Heart left ventricle (tissue), 16 donors: ENCODE results near the gene SNRPE. TPM values are rescaled to one million over a fixed set of nuclear protein-coding genes. Genes with fewer than 3 reads are reported as not detected.

Source experiments
- ATAC-seq, 4 donors: fragments of 200-7000 bp; cut with Tn5 transposase; one replicate each; pipeline ENCODE4 v1.9.1; 2020 to 2022; ENCODE audit warnings: moderate library complexity in 4 of 4, mild to moderate bottlenecking in 3 of 4, moderate number of reproducible peaks in 1 of 4
- DNase-seq, 5 donors: peaks; one replicate each; pipeline ENCODE4 v3.0.0-alpha.2; 2020
- H3K27ac ChIP-seq, 12 donors: fragments of 200-600 bp; sonication (generic) in 4 of 12; one replicate each; pipeline versions ENCODE4 v1.5.0 to v1.8.0; 2016 to 2022; ENCODE audit warnings: mild to moderate bottlenecking in 2 of 12
- H3K27me3 ChIP-seq, 9 donors: fragments of 200-600 bp; sonication (generic) in 2 of 9; one replicate each; pipeline versions ENCODE4 v1.5.1 to v1.8.0; 2016 to 2022; ENCODE audit warnings: mild to moderate bottlenecking in 3 of 9
- H3K36me3 ChIP-seq, 9 donors: fragments of 200-600 bp; sonication (generic) in 2 of 9; one replicate each; pipeline versions ENCODE4 v1.5.0 to v1.8.0; 2018 to 2022; ENCODE audit warnings: mild to moderate bottlenecking in 2 of 9
- H3K4me1 ChIP-seq, 12 donors: fragments of 200-600 bp; sonication (generic) in 4 of 12; one replicate each; pipeline versions ENCODE4 v1.5.0 to v1.8.0; 2016 to 2022; ENCODE audit warnings: mild to moderate bottlenecking in 3 of 12
- H3K4me3 ChIP-seq, 12 donors: fragments of 200-600 bp; sonication (generic) in 4 of 12; one replicate each; pipeline versions ENCODE4 v1.5.0 to v1.8.0; 2017 to 2022; ENCODE audit warnings: mild to moderate bottlenecking in 9 of 12, moderate library complexity in 4 of 12
- H3K9me3 ChIP-seq, 12 donors: fragments of 200-600 bp; sonication (generic) in 4 of 12; one replicate each; pipeline versions ENCODE4 v1.5.0 to v1.8.0; 2016 to 2022; ENCODE audit warnings: mild to moderate bottlenecking in 1 of 12
- CTCF ChIP-seq, 12 donors: fragments of 200-600 bp; sonication (generic) in 4 of 12; IDR thresholded peaks; one replicate each; pipeline versions ENCODE4 v1.5.0 to v1.8.0; 2018 to 2022; ENCODE audit warnings: antibody characterized with exemption in 12 of 12, mild to moderate bottlenecking in 5 of 12
- POLR2A ChIP-seq, 2 donors: fragments of 450-650 bp; IDR thresholded peaks; one replicate each; pipeline ENCODE4 v1.6.1; 2017; ENCODE audit warnings: antibody characterized with exemption in 2 of 2, mild to moderate bottlenecking in 2 of 2, moderate library complexity in 2 of 2
- WGBS, 4 donors: extraction: QIAGEN DNeasy Blood & Tissue Kit in 2 of 4; methylation state at CpG; one replicate each; pipeline versions ENCODE4 v1.1.5 to v1.1.7; 2013 to 2018; 5-methylcytosine and 5-hydroxymethylcytosine counted together
- intact Hi-C, 10 donors: fragments of 100-400 bp; cut with DNase I; formaldehyde crosslinking; loops; one replicate each; pipeline versions ENCODE4 v1.11.1 to v1.14.2; 2022
- polyA plus RNA-seq, 2 donors: library from polyadenylated mRNA; stranded (reverse); fragments of 200-250 nt; gene quantifications; one replicate each; pipeline ENCODE4 v1.2.3, GENCODE V29; 2013
- total RNA-seq, 9 donors: library from RNA; depleted of rRNA in 2 of 9; stranded (reverse); fragments of >200 nt in 2 of 9; fragmentation: NEBNext Ultra II Directional in 3 of 9; extraction: Animal tissue kit (Norgen Biotek cat#: 25700) in 3 of 9; gene quantifications; one replicate each; pipeline versions ENCODE4 v1.1.0 to v1.2.4, GENCODE V29; 2016 to 2023
- donor health status: ischemic (EF 13 %, LVEDD 7.1; RV severe dilation, severe dysfunction).
- donor health status: healthy with polysubstance abuse.
- donor health status: DM: no; HTN: yes; CAD: no.
- donor health status: DM: no; HTN: no; CAD: no.
- donor health status: ischemic (EF 25% LVEDD 6.9; RV normal size, moderate dysfunction).
- donor health status: ischemic (EF 25% LVEDD 5.7; RV mildly dilated, moderate dysfunction).
- donor health status: healthy.
- donor health status: DM: yes; HTN: yes; CAD: no.
- donor health status: ischemic (EF 35%, LVEDD 5.7; RV mildly dilated, moderate dysfunction).
- donor health status: nonischemic (EF 11% LVEDD 7.7; RV severe dilation, severe dysfunction).
- donor health status: DM: yes; HTN: yes; CAD: no.
- donor health status: PGD.
- donor health status: ischemic (EF 29% LVEDD 5.4; RV normal size, mild dysfunction).
- donor health status: nonischemic (EF 23%, LVEDD 6.1; RV moderate dilation, normal function).

The SNRPE gene
- total and polyA plus RNA-seq, 11 donors = 17.7 to 124 (median 59.2) TPM

DNA sequence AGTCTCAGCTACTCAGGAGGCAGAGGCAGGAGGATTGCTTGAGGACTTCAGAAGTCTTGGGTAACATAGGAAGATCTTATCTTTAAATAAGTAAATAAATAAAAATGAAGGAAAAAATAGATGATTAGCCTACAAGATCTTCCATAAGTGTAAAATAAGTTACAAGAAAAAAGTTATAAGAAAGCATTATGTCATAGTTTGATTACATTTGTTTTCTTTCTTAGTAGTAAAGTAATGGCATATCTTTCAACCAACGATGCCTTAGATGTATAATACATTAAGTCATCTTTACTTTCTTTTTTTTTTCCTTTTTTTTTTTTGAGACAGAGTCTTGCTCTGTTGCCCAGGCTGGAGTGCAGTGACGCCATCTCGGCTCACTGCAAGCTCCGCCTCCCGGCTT lies 46.5 kb downstream of the SNRPE start:
- Histone ChIP-seq H3K4me1 (no peaks in the 10 kb centered on the region), H3K4me3 (no peak overlapping the region), H3K36me3 (no peaks in the 10 kb centered on the region), H3K9me3 (no peaks in the 10 kb centered on the region), H3K27ac (no peak overlapping the region), H3K27me3 (no peaks in the 10 kb centered on the region)
- no peak for DNase-seq
- intact Hi-C loops = no loop called here
- ATAC-seq = no peak
- TF ChIP-seq POLR2A (IDR thresholded peaks at IDR 0.05) = no peak
- TF ChIP-seq CTCF (IDR thresholded peaks at IDR 0.05) = no peak
- WGBS, 4 donors = 83 to 93% (median 86%) methylated on average over 5 of the region's 5 CpGs

DNA sequence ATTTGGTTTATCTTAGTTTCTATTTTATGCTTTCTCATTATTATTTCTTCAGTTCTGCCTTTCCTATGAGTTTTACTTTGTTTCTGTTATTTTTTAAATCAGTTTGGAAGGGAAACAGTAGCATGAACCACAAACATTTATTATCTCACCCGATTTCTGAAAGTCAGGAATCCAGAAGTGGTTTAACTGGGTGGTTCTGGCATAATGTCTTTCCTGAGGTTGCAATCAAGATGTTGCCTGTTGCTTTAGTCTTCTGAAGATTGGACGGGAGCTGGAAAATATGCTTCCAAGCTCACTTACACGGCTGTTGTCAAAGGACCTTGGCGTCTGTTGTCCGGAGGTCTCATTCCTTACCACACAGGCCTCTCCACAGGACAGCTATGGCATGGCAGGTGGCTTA lies 50.4 kb downstream of the SNRPE start:
- no peak for DNase-seq
- Histone ChIP-seq H3K27ac (no peak overlapping the region), H3K9me3 (no peaks in the 10 kb centered on the region), H3K27me3 (no peaks in the 10 kb centered on the region), H3K4me1 (no peaks in the 10 kb centered on the region), H3K4me3 (no peak overlapping the region), H3K36me3 (no peaks in the 10 kb centered on the region)
- no peak for ATAC-seq
- intact Hi-C loops = no loop called here
- WGBS, 4 donors = 81 to 88% (median 85%) methylated on average over 5 of the region's 5 CpGs
- TF ChIP-seq POLR2A (IDR thresholded peaks at IDR 0.05) = no peak
- no peak for TF ChIP-seq CTCF (IDR thresholded peaks at IDR 0.05)

DNA sequence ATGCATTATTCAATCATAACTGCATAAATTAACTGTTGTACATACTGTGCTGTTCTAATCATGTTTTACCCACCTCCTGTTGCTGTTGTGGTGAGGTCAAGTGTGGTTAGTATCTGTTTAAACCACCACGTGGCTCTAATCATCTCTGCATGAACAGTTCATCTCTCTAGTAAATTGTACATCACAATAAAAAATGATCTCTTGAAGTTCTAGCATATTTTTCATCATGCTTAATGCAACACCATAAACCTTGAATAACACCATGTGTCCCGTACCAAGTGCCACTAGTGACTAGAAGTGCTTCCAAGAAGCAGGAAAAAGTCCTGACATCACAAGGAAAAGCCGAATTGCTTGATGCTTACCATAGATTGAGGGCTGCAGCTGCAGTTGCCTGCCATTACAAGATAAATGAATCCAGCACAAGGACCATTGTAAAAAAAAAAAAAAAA lies 51.7 kb downstream of the SNRPE start:
- ATAC-seq = no peak

GRCh38 chr1:203914292-203914691 lies 52.9 kb downstream of the SNRPE start:
- no peak overlapping the region for H3K27ac ChIP-seq
- no peaks in the 10 kb centered on the region for H3K4me1 ChIP-seq
- ATAC-seq (no peak), DNase-seq (no peak)
- TF ChIP-seq CTCF (IDR thresholded peaks at IDR 0.05) = no peak
- H3K9me3 ChIP-seq = no peaks in the 10 kb centered on the region
- H3K27me3 ChIP-seq = no peaks in the 10 kb centered on the region
- no peak overlapping the region for H3K4me3 ChIP-seq
- H3K36me3 ChIP-seq = no peaks in the 10 kb centered on the region
- intact Hi-C loops = no loop called here
- 78 to 84% (median 81%) methylated on average over 3 of the region's 3 CpGs for WGBS, 4 donors

More for the DNA sequence above, 51.7 kb downstream of the SNRPE start:
- no peaks in the 10 kb centered on the region for H3K4me1 ChIP-seq
- H3K27me3 ChIP-seq = no peaks in the 10 kb centered on the region
- H3K9me3 ChIP-seq = no peaks in the 10 kb centered on the region
- WGBS, 4 donors = 69 to 74% (median 72%) methylated on average over 3 of the region's 3 CpGs
- intact Hi-C loops = no loop called here
- TF ChIP-seq CTCF (IDR thresholded peaks at IDR 0.05) (no peak), POLR2A (IDR thresholded peaks at IDR 0.05) (no peak)
- H3K4me3 ChIP-seq = no peak overlapping the region
- no peak overlapping the region for H3K27ac ChIP-seq
- DNase-seq = no peak
- no peaks in the 10 kb centered on the region for H3K36me3 ChIP-seq
